Activated effector memory CD4-positive, alpha-beta T cell treated with Interleukin-2 at 50 U/mL for 16 hours (primary cell): Measurements from ENCODE around the gene ZFAND3.

Experiments used
- DNase-seq: peaks from one replicate; pipeline ENCODE4 v3.0.0-alpha.2; 2020

ZFAND3 gene

GRCh38 chr6:37897818-37898515 is 78.4 kb downstream of the ZFAND3 start:
- DNase-seq = no peak

- no peak for DNase-seq
Observed at GRCh38 chr6:37903351-37904340, 84.1 kb downstream of the ZFAND3 start.

DNA sequence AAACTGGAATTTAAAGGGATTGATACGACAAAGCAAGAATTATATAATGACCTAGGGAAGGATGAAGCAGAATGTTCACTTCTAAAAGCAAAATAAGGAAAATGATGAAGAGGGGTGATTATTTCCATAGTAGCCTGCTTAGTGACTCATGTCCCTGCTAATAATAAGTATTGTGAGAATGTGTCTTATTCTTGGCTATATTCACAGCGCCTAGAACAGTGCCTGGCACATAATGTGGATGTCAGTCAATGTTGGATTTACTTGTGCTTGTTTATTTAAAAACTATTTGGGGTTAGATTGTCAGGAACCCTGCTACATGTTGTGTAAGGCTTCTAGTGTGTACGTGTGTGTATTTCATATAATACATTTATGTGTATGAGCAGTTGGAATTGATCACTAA is 85.1 kb downstream of the ZFAND3 start:
- no peak for DNase-seq

DNA sequence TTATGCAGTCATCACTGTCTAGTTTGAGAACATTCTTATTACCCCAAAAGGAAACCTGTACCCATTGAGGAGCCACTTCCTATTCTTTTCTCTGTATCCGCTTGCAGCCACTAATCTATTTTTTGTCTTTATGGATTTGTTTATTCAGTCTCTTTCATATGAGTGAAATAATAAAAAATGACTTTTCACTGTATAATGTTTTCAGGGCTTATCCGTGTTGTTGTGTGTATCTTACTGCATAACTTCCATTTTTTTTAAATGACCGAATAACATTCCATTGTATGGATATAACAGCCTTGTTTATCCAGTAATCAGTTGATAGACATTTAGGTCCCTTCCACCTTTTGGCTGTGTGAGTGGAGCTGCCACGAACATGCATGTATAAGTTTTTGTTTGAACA is 86.6 kb downstream of the ZFAND3 start:
- DNase-seq = no peak

- DNase-seq = no peak
Observed at GRCh38 chr6:37910998-37911397, 91.5 kb downstream of the ZFAND3 start.

- no peak for DNase-seq
Observed at GRCh38 chr6:37913210-37913609, 93.7 kb downstream of the ZFAND3 start.

- DNase-seq = no peak
Observed at GRCh38 chr6:37915463-37915862, 95.9 kb downstream of the ZFAND3 start.

- no peak for DNase-seq
Observed at GRCh38 chr6:37916149-37916548, 96.6 kb downstream of the ZFAND3 start.

DNA sequence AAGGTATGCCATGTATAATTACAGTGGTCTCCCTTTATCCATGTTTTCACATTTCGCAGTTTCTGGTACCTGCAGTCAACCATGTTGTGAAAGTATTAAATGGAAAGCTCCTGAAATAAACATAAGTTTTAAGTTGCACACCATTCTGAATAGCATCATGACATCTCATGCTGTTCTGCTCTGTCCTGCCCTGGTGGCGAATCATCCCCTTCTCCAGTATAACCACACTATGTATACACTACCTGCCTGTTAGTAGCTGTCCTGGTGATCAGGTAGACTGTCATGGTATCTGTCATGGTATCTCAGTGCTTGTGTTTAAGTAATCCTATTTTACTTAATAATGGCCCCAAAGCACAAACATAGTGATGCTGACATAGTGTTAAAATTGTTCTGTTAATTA is 97.1 kb downstream of the ZFAND3 start:
- no peak for DNase-seq

- DNase-seq = no peak
Observed at GRCh38 chr6:37917566-37917965, 98.0 kb downstream of the ZFAND3 start.

DNA sequence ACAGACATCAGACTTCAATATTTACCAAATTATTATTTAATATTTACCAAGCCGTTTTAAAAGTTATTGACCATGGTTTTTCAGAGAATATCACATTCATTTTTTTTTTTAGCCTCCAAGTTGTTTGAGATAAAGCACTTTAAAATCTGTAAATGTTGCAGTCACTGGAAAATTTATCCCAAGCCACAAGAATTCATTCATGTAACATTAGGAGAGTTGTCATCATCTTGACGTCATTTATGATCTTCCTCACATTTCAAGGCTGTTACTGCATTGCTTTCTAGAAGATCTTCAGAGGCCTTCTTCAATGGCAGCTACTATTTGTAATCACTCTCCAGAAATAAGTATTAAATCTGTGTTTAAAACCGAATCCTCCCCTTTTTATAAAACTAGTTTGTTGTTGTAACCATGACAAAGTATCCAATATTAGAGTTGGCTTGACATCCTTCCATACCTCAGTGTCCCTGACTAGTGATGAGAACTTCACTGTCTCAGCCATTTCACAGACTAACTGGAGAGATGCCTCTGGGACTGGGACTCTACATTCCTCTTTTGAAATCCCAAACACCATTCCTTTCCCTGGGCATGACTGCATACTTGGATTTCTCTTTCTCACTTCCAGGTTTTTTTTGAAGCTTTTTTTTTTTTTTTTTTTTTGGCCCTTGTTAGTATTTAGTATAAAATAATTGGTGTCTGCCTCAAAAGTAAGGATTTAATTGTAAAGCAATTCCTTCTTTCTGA is 100.1 kb downstream of the ZFAND3 start:
- no peak for DNase-seq

GRCh38 chr6:37920667-37921066 is 101.1 kb downstream of the ZFAND3 start:
- DNase-seq = no peak

DNA sequence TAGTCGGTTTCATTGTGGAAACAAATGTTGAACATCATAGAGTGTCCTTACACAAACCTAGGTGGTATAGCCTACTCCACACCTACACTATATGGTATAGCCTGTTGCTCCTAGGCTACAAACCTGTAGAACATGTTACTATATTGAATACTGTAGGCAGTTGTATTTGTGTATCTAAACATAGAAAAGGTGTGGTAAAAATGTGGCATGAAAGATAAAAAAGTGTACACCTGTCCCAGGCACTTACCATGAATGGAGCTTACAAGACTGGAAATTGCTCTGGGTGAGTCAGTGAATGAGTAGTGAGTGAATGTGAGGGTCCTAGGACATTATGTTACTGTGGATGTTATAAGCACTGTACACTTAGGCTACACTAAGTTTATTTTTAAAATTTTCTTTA is 103.0 kb downstream of the ZFAND3 start:
- no peak for DNase-seq

DNA sequence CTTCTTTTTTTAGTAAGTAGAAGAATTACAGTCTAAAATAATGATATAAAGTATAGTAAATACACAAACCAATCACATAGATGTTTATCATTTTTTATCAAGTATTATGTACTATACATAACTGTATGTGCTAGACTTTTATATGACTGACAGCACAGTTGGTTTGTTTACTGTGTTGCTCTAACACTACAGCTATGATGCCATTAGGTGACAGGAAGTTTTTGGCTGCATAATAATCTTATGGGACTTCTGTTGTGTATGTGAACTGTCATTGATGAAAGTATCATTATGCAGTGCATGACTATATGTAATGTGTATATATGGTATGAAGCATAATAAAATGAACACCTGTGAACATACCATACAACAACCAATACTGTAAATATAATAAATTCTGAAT is 104.0 kb downstream of the ZFAND3 start:
- DNase-seq = no peak

- no peak for DNase-seq
Observed at GRCh38 chr6:37926661-37927060, 107.1 kb downstream of the ZFAND3 start.

GRCh38 chr6:37928217-37928616 is 108.7 kb downstream of the ZFAND3 start:
- no peak for DNase-seq

GRCh38 chr6:37930288-37930971 is 110.9 kb downstream of the ZFAND3 start:
- DNase-seq = no peak

GRCh38 chr6:37931066-37931465 is 111.5 kb downstream of the ZFAND3 start:
- no peak for DNase-seq

- no peak for DNase-seq
Observed at GRCh38 chr6:37934276-37934675, 114.7 kb downstream of the ZFAND3 start.

GRCh38 chr6:37936150-37936549 is 116.6 kb downstream of the ZFAND3 start:
- no peak for DNase-seq

GRCh38 chr6:37936906-37937305 is 117.4 kb downstream of the ZFAND3 start:
- DNase-seq = no peak

- DNase-seq = no peak
Observed at GRCh38 chr6:37938909-37939308, 119.4 kb downstream of the ZFAND3 start.
